Hindlimb muscle (tissue), 1 donor: ENCODE data around the gene PIK3R6. TPM values are rescaled to one million over a fixed set of nuclear protein-coding genes. Genes with fewer than 3 reads are reported as not detected.

Source experiments
- DNase-seq: peaks from one replicate; pipeline ENCODE4 v3.0.0-alpha.2; 2013
- polyA plus RNA-seq: library from polyadenylated mRNA; unstranded; fragments of 120-200 nt; gene quantifications from one replicate; pipeline ENCODE4 v1.2.1, GENCODE V29; 2013; ENCODE audit not compliant: insufficient read length

The PIK3R6 gene
- polyA plus RNA-seq, 1 donor: 5.4 TPM

DNA sequence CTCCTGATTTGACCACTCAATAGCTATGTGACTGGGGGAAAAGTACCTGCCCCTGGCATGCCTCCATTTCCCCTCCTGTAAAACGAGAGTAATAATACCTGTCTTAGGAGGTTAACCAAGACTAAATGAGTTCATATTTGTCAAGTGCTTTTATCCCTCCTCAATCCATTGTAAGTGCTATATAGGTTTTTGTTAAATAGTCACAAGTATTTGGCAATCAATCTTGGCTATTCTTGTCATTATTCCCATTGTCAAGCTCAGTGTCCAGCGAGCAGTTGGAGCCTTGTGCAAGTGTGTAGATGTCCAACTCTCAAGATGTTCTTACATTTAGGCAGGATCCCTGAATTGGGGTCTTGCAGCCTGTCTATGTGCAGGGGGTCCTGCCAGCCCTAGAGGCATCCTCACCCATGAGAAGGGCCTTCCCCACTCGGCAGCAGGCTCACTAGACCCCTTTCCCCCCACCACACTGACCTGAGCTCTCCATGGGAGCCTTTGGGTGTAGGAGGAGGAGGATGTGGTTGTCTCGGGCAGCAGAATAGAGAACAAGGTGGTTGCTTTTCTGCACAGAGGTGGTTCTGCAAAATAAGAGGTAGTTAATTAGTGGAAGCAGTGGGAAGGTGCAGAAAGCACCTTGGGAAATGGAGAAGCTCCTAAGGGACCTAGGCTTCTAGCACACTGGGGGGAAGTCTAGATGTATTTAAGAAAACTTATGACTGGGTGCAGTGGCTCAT, 18.0 kb downstream of the PIK3R6 start:
- DNase-seq: no peak

- no peak for DNase-seq
Measured at GRCh38 chr17:8847891-8848290, 19.6 kb downstream of the PIK3R6 start.

- DNase-seq: no peak
Measured at GRCh38 chr17:8846768-8847211, 20.7 kb downstream of the PIK3R6 start.

GRCh38 chr17:8844229-8845218, 22.9 kb downstream of the PIK3R6 start:
- no peak for DNase-seq

DNA sequence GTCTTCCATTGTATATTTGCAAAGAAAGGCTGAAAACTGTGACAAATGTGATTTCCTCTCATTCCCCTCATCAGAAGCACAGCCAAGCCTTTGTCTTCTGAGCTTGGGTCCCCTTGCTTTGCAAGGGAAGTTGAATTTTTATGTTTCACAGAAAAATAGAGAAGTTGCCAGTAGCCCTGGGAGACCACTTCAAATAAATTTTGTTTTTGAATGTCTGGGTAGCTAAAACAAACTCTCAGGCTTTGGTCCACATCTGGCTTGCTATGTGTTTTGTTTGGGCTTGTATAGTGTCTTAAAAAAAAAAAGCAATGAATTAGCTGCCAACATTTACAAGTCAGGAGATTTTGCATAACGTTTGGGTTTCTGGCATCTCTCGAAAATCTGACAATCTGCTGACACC, 24.1 kb downstream of the PIK3R6 start:
- DNase-seq: no peak

- no peak for DNase-seq
Measured at GRCh38 chr17:8841844-8842243, 25.6 kb downstream of the PIK3R6 start.

DNA sequence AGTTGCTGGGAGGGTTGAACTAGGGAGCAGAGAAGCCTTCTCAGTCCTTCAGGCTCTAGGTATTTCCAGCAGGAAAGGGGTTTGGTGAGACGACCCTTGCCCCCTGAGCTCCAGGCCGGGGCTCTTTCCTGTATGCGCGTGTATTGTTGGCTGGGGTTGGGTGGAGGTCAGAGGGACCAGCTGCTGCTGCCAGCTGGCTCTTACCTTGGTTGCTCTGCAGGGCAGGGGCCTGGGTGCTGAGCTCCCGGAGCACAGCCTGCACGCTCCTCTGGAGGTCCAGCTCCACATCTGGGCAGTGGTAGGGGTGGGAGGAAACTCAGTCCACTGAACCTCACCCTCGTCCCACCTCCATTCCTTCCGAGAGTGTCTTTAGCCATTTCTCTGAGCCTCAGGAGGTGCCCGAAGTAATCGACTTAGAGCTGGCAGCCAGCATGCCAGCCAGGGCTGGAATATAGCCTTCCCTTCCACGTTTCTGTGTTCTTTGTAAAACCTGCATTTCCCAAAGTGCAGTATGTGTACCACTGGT, 28.0 kb downstream of the PIK3R6 start:
- no peak for DNase-seq

DNA sequence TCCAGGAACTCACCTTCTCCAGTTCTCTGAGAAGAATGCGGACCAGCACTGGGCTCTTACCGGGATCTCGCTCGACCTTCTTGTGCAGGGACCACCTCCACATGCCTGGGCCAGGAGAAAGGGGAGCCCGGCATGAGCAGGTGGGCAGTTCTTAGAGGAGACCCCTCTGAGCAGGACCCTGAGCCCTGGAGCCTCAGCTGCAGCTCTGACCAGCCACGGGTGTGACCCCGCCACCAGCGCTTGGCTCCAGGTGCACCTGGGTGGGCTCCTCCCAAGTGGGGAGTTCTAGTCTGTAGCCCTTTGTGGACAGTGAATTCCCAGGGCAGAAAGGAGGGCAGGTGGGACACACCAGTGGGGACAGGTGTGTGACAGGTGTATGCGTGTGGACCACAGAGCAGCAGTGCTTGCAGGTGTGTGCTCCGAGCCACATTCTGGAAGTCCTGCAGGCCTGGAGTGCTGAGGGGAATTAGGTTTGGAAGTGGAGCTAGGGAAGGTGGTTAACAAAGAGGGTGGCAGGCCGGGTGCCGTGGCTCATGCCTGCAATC, 28.9 kb downstream of the PIK3R6 start:
- no peak for DNase-seq

DNA sequence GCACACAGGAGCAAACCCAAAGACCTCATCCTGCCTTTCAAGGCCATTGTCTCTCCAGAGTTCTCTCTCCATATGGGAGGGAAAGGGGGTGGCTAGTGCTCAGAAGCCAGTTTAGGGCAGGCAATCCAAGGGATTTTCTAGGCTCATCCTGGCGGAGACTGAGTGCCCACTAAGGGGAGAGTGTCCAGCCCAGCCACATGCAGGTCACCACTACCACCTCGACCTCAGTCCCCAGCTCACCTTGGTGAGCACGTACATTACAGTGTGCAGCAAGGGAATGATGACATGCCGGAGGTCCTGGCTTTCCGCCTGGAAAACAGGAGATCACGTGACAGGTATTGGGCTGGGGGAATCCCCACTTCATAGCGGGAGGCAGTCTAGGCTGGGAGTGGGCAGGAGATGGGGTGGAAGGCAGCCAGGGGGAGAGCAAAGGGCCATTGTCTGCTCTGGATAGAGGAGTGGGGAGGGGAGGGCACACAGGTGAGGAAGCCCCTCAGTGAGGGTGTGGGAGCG, 29.9 kb downstream of the PIK3R6 start:
- DNase-seq: no peak

- no peak for DNase-seq
Measured at GRCh38 chr17:8836821-8837562, 30.5 kb downstream of the PIK3R6 start.

GRCh38 chr17:8835631-8836364, 31.7 kb downstream of the PIK3R6 start:
- DNase-seq: no peak

- DNase-seq: no peak
Measured at GRCh38 chr17:8835106-8835505, 32.4 kb downstream of the PIK3R6 start.

DNA sequence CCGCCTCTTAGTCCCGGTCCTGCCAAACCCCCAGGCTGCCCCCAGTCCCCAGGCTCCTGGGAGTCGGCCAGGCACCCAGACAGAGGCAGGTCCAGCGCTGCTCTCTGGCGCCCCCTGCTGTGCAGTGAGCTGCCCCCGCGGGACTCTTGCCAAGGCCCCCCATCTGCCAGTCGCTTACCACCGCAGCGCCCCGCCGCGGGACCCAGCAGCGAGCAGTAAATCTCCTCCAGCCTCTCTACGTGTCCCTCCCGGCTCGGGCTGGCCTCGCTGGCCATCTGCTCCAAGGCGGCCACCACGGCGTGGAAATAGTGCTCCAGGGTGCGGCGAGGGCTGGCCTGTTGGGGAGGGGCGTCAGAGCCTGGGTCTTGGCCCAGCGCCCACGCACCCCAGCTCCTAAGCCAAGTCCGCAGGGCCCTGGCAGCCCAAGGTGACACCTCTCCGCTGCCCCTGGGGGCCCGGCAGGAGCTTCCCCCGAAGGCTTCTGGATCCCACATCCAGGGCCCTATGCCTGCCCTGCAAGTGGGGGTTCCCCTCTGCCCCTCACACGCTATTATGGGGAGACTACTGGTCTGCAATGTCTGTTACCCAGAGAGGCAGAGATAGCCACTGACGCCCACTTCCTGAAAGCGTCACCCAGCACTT, 34.6 kb downstream of the PIK3R6 start:
- no peak for DNase-seq

DNA sequence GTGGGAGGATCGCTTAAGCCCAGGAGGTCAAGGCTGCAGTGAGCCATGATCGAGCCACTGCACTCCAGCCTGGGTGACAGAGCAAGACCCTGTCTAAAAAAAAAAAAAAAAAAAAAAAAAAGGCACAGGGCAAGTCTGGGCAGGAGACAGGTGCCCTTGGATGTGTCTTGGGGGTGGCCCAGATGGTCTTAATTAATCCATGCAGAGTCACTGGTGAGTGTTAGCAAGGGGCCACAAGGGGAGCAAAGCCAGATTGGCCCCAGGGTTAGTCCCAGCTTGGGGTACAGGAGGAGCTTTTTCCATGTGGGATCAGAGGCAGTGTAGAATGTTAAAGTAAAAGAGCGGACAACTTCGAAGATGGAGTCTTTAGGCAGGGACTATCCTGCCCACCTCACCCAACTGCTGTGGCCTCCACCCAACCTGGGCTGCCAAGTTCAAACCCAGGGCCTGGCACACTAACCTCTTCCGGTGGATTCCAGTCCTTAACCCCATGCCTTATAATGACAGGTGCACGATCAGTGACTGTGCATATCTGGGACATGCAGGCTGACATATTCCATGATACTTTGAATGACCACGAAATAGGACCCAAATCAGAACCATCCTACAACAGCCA, 36.1 kb downstream of the PIK3R6 start:
- no peak for DNase-seq

GRCh38 chr17:8830141-8830540, 37.3 kb downstream of the PIK3R6 start:
- no peak for DNase-seq

DNA sequence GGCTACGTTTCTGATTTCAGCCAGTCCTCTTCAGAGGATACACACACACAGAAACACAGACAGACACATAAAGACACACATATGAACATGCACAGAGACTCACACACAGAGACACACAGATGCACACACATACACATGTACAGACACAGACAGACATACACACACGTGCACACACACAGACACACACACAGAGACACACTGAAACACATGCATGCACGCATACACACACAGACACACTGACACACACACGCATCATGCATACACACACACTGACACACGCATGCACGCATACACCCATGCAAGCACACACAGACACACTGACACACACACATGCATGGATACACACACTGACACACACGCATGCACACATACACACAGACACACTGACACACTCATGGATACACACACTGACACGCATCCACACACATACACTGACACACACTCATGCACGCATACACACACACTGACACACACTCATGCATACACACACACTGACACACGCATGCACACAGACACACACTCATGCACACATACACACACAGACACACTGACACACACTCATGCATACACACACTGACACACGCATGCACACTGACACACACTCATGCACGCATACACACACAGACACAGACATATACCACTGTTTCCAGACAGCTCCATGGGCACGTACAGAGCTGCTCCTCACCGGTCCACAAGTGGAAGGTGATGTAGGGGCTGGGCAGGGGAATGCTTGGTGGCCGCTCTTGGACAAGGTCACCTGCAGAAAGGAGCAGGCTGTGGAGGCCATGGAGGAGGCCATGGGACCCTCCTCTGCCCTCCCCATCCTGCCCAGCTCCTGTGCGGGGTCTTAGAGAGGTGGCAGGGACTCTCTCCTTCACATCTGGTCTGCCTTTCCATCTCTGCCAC, 38.2 kb downstream of the PIK3R6 start:
- DNase-seq: no peak

DNA sequence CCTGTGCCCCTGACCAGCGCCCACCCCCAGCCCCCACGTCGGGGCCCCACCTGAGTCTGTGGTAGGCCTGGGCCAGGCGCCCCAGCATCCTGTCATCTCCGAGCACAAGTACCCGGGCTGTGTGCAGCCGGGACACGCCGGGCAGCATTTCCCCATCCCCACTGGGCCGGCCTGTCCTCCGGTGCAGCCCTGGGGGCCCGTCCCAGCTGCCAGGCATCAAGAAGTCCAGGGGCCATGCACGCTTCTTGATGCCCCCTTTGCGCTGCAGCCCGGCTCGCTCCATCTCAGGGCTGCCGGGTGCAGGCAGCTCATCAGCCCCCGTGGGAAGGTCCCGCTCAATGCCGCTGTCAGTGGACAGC, 39.0 kb downstream of the PIK3R6 start:
- no peak for DNase-seq

- no peak for DNase-seq
Measured at GRCh38 chr17:8826808-8827435, 40.6 kb downstream of the PIK3R6 start.

GRCh38 chr17:8825802-8826201, 41.7 kb downstream of the PIK3R6 start:
- DNase-seq: no peak
